ENCODE results near the gene OCA2.

The OCA2 gene

DNA sequence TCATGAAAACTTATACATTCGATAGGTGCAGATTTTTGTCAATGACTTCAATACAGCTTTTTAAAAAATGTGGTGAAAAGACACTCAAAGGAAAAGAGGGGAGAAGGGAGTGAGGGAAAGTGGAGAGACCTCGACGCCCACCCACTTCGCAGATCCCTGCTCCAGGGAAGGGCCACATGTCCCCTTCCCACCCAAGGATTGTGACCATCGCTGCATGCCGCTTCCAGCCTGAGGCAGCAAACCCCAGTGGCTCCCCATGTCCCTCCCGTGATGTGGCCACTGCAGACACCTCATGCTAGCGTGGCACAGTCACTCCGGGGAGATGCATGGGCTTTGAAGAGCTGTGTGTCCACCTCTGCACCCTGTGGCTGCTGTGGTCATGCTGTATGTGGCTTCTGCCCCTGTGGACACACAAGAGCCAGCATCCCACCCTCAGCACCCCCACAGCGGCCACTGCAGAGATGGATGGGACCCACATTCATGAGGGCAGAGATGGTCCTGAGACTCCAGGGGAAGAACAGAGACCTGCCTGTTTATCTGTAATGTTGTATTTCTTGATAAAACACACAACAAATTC lies 230.2 kb downstream of the OCA2 start:
- H3K9ac ChIP-seq (ENCODE audit: low read length): no peak overlapping the region
- H4K20me1 ChIP-seq (ENCODE audit: insufficient read depth, low read length): no peaks in the 10 kb centered on the region
- no peaks in the 10 kb centered on the region for H3K4me1 ChIP-seq (ENCODE audit: low read length)

DNA sequence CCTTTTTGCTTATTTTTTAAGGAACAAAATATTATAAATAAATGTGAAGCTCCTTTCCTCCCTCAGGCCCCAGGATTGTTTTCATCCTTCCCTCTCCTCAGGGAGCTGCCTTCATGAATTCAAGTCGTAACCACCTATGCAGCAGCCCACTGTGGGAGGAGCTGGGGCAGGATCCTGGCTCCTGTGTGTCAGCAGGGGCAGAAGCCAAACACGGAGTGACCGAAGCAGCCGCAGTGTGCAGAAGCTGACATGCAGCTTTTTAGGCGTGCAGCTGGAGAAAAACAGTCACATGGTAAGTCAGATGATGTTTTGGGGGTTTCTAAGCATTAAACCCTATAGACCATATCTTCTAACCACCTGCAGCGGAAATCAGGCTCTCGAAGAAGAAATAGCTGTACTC lies 231.3 kb downstream of the OCA2 start:
- H3K4me3 ChIP-seq (ENCODE audit: low read length): no peak overlapping the region

More for the DNA sequence above, 230.2 kb downstream of the OCA2 start:
- TF ChIP-seq, protein P1, sequence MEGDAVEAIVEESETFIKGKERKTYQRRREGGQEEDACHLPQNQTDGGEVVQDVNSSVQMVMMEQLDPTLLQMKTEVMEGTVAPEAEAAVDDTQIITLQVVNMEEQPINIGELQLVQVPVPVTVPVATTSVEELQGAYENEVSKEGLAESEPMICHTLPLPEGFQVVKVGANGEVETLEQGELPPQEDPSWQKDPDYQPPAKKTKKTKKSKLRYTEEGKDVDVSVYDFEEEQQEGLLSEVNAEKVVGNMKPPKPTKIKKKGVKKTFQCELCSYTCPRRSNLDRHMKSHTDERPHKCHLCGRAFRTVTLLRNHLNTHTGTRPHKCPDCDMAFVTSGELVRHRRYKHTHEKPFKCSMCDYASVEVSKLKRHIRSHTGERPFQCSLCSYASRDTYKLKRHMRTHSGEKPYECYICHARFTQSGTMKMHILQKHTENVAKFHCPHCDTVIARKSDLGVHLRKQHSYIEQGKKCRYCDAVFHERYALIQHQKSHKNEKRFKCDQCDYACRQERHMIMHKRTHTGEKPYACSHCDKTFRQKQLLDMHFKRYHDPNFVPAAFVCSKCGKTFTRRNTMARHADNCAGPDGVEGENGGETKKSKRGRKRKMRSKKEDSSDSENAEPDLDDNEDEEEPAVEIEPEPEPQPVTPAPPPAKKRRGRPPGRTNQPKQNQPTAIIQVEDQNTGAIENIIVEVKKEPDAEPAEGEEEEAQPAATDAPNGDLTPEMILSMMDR (IDR thresholded peaks at IDR 0.05; ENCODE audit: low read depth, low read length): no peak
- TF ChIP-seq EZH2phosphoT487 (IDR thresholded peaks at IDR 0.05; ENCODE audit: low read depth): no peak
- H3K4me2 ChIP-seq (ENCODE audit: low read length): no peak overlapping the region
- H3K4me3 ChIP-seq (ENCODE audit: low read length): no peak overlapping the region
- H3K27me3 ChIP-seq (ENCODE audit: low read depth, low read length): no peaks in the 10 kb centered on the region
- no peaks in the 10 kb centered on the region for H3K79me2 ChIP-seq (ENCODE audit: low read length)
- H3K9me3 ChIP-seq (ENCODE audit: insufficient read depth, low read length): no peaks in the 10 kb centered on the region
- H2AFZ ChIP-seq (ENCODE audit: low read depth, low read length): no peak overlapping the region
- H3K27ac ChIP-seq (ENCODE audit: low read length): no peak overlapping the region
- H3K36me3 ChIP-seq (replicated peaks; ENCODE audit: low read depth, low read length): no peaks in the 10 kb centered on the region

DNA sequence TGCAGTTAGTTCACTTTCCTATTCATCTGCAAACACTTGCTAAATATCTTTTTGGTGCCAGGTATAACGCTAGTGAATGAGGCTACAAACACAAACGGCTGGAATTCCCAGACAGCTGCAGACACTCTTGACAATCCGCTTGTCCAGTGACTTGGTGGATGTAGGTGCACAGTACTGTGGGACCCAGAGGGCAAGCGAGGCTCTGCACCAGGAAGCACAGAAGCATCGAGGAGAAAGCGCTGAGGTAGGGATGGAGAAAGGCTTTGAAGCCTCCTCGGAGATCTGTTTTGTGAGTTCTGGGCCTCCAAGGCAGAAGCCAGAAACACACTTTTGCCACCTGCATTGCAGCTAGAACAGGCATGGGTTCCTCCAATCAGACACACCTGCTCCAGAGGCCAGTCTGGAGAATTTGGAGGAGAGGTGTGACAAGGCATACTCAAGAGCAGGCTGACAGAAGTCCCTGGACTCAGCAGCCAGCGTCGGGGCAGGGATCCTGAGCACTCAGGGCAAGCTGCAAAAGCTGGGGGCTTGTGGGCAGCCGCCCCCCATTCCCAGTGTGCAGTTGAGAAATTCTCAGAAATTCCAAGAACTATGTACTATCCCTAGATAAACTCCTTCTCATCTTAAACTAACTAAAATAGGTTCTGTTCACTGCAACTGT lies 232.5 kb downstream of the OCA2 start:
- no peaks in the 10 kb centered on the region for H3K27me3 ChIP-seq (ENCODE audit: low read depth, low read length)
- H3K27ac ChIP-seq (ENCODE audit: low read length): no peak overlapping the region
- H3K79me2 ChIP-seq (ENCODE audit: low read length): no peaks in the 10 kb centered on the region
- H3K4me2 ChIP-seq (ENCODE audit: low read length): no peak overlapping the region
- H3K4me3 ChIP-seq (ENCODE audit: low read length): no peak overlapping the region
- H3K9ac ChIP-seq (ENCODE audit: low read length): no peak overlapping the region
- H4K20me1 ChIP-seq (ENCODE audit: insufficient read depth, low read length): no peaks in the 10 kb centered on the region
- H3K36me3 ChIP-seq (replicated peaks; ENCODE audit: low read depth, low read length): no peaks in the 10 kb centered on the region
- H3K4me1 ChIP-seq (ENCODE audit: low read length): no peaks in the 10 kb centered on the region
- TF ChIP-seq, protein P1 (IDR thresholded peaks at IDR 0.05; ENCODE audit: low read depth, low read length): no peak
- no peak for TF ChIP-seq EZH2phosphoT487 (IDR thresholded peaks at IDR 0.05; ENCODE audit: low read depth)
- H2AFZ ChIP-seq (ENCODE audit: low read depth, low read length): no peak overlapping the region
- no peaks in the 10 kb centered on the region for H3K9me3 ChIP-seq (ENCODE audit: insufficient read depth, low read length)

More for the DNA sequence above, 231.3 kb downstream of the OCA2 start:
- no peak overlapping the region for H2AFZ ChIP-seq (ENCODE audit: low read depth, low read length)
- no peaks in the 10 kb centered on the region for H3K27me3 ChIP-seq (ENCODE audit: low read depth, low read length)
- no peak overlapping the region for H3K4me2 ChIP-seq (ENCODE audit: low read length)
- H3K79me2 ChIP-seq (ENCODE audit: low read length): no peaks in the 10 kb centered on the region
- H3K9me3 ChIP-seq (ENCODE audit: insufficient read depth, low read length): no peaks in the 10 kb centered on the region
- no peaks in the 10 kb centered on the region for H3K4me1 ChIP-seq (ENCODE audit: low read length)
- no peaks in the 10 kb centered on the region for H4K20me1 ChIP-seq (ENCODE audit: insufficient read depth, low read length)
- no peaks in the 10 kb centered on the region for H3K36me3 ChIP-seq (replicated peaks; ENCODE audit: low read depth, low read length)
- TF ChIP-seq EZH2phosphoT487 (IDR thresholded peaks at IDR 0.05; ENCODE audit: low read depth): no peak
- TF ChIP-seq, protein P1 (IDR thresholded peaks at IDR 0.05; ENCODE audit: low read depth, low read length): no peak
- no peak overlapping the region for H3K27ac ChIP-seq (ENCODE audit: low read length)
- no peak overlapping the region for H3K9ac ChIP-seq (ENCODE audit: low read length)

DNA sequence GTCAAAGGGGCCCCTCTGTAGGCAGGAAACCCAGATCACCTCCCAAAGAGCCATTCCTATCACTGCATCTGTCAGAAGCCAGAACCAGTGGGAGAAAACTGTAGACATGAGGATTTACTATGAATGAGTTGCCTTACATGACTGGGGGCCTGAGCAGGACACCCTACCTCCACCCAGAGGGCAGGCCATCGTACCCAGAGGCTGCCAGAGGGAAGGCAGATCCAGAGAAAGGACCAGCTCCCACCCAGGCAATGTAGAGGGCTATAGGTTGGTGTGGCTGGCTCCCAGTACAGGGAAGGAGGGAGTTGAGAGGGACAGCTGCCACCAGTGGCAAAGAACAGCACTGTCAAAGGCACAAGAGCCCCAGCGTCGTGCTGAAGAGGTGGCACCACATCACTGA lies 233.2 kb downstream of the OCA2 start:
- no peaks in the 10 kb centered on the region for H3K36me3 ChIP-seq (replicated peaks; ENCODE audit: low read depth, low read length)
- no peaks in the 10 kb centered on the region for H3K9me3 ChIP-seq (ENCODE audit: insufficient read depth, low read length)
- TF ChIP-seq EZH2phosphoT487 (IDR thresholded peaks at IDR 0.05; ENCODE audit: low read depth): no peak
- TF ChIP-seq, protein P1 (IDR thresholded peaks at IDR 0.05; ENCODE audit: low read depth, low read length): no peak
- no peak overlapping the region for H2AFZ ChIP-seq (ENCODE audit: low read depth, low read length)
- H3K4me2 ChIP-seq (ENCODE audit: low read length): no peak overlapping the region
- H3K27ac ChIP-seq (ENCODE audit: low read length): no peak overlapping the region
- H3K27me3 ChIP-seq (ENCODE audit: low read depth, low read length): no peaks in the 10 kb centered on the region
- H3K4me3 ChIP-seq (ENCODE audit: low read length): no peak overlapping the region
- H3K9ac ChIP-seq (ENCODE audit: low read length): no peak overlapping the region
- no peaks in the 10 kb centered on the region for H3K79me2 ChIP-seq (ENCODE audit: low read length)
- H3K4me1 ChIP-seq (ENCODE audit: low read length): no peaks in the 10 kb centered on the region
- no peaks in the 10 kb centered on the region for H4K20me1 ChIP-seq (ENCODE audit: insufficient read depth, low read length)
